ENCODE results near the gene PCBP3. TPM values are rescaled to one million over a fixed set of nuclear protein-coding genes. Genes with fewer than 3 reads are reported as not detected.

The PCBP3 gene
- total RNA-seq, 1 donor from 2014 or later: 2.5 TPM

GRCh38 chr21:45856906-45857305, 213.4 kb downstream of the PCBP3 start:
- peaks cover 5% of the 10 kb centered on the region for H3K4me1 Mint-ChIP-seq (ENCODE audit: unreplicated experiment)
- peaks cover 9% of the 10 kb centered on the region for H3K27me3 Mint-ChIP-seq (ENCODE audit: unreplicated experiment)
- H3K4me3 Mint-ChIP-seq (ENCODE audit: unreplicated experiment): no peak overlapping the region
- no peak overlapping the region for H3K27ac Mint-ChIP-seq (ENCODE audit: unreplicated experiment)
- H3K36me3 Mint-ChIP-seq (ENCODE audit: low read depth, unreplicated experiment): no peaks in the 10 kb centered on the region
- no peak for TF ChIP-seq CTCF (IDR thresholded peaks at IDR 0.05; ENCODE audit: unreplicated experiment)
- DNase-seq (ENCODE audit: low spot score): no peak
- H3K9me3 Mint-ChIP-seq (ENCODE audit: unreplicated experiment): no peaks in the 10 kb centered on the region

- H3K4me1 Mint-ChIP-seq (ENCODE audit: unreplicated experiment): peaks cover 5% of the 10 kb centered on the region
- no peak for TF ChIP-seq CTCF (IDR thresholded peaks at IDR 0.05; ENCODE audit: unreplicated experiment)
Observed at GRCh38 chr21:45857761-45858160, 214.2 kb downstream of the PCBP3 start.

GRCh38 chr21:45858180-45858579, 214.7 kb downstream of the PCBP3 start:
- no peak for TF ChIP-seq CTCF (IDR thresholded peaks at IDR 0.05; ENCODE audit: unreplicated experiment)
- no peaks in the 10 kb centered on the region for H3K36me3 Mint-ChIP-seq (ENCODE audit: low read depth, unreplicated experiment)
- no peak for DNase-seq (ENCODE audit: low spot score)

More at GRCh38 chr21:45857761-45858160, 214.2 kb downstream of the PCBP3 start:
- Mint-ChIP-seq H3K9me3 (ENCODE audit: unreplicated experiment) (no peaks in the 10 kb centered on the region), H3K27me3 (ENCODE audit: unreplicated experiment) (peaks cover 9% of the 10 kb centered on the region), H3K36me3 (ENCODE audit: low read depth, unreplicated experiment) (no peaks in the 10 kb centered on the region), H3K27ac (ENCODE audit: unreplicated experiment) (no peak overlapping the region), H3K4me3 (ENCODE audit: unreplicated experiment) (no peak overlapping the region)
- DNase-seq (ENCODE audit: low spot score): no peak

GRCh38 chr21:45859041-45859761, 215.7 kb downstream of the PCBP3 start:
- Mint-ChIP-seq H3K27ac (ENCODE audit: unreplicated experiment) (no peak overlapping the region), H3K27me3 (ENCODE audit: unreplicated experiment) (peaks cover 6% of the 10 kb centered on the region), H3K4me3 (ENCODE audit: unreplicated experiment) (no peak overlapping the region), H3K4me1 (ENCODE audit: unreplicated experiment) (peaks cover 5% of the 10 kb centered on the region), H3K9me3 (ENCODE audit: unreplicated experiment) (no peaks in the 10 kb centered on the region), H3K36me3 (ENCODE audit: low read depth, unreplicated experiment) (no peaks in the 10 kb centered on the region)
- no peak for TF ChIP-seq CTCF (IDR thresholded peaks at IDR 0.05; ENCODE audit: unreplicated experiment)
- no peak for DNase-seq (ENCODE audit: low spot score)

More at GRCh38 chr21:45858180-45858579, 214.7 kb downstream of the PCBP3 start:
- Mint-ChIP-seq H3K4me3 (ENCODE audit: unreplicated experiment) (no peak overlapping the region), H3K27ac (ENCODE audit: unreplicated experiment) (no peak overlapping the region), H3K9me3 (ENCODE audit: unreplicated experiment) (no peaks in the 10 kb centered on the region), H3K4me1 (ENCODE audit: unreplicated experiment) (peaks cover 5% of the 10 kb centered on the region), H3K27me3 (ENCODE audit: unreplicated experiment) (peaks cover 6% of the 10 kb centered on the region)

GRCh38 chr21:45859762-45860357, 216.3 kb downstream of the PCBP3 start:
- DNase-seq (ENCODE audit: low spot score): no peak
- TF ChIP-seq CTCF (IDR thresholded peaks at IDR 0.05; ENCODE audit: unreplicated experiment): no peak
- Mint-ChIP-seq H3K36me3 (ENCODE audit: low read depth, unreplicated experiment) (no peaks in the 10 kb centered on the region), H3K9me3 (ENCODE audit: unreplicated experiment) (no peaks in the 10 kb centered on the region), H3K27ac (ENCODE audit: unreplicated experiment) (no peak overlapping the region), H3K4me3 (ENCODE audit: unreplicated experiment) (no peak overlapping the region), H3K27me3 (ENCODE audit: unreplicated experiment) (peaks cover 2% of the 10 kb centered on the region), H3K4me1 (ENCODE audit: unreplicated experiment) (no peaks in the 10 kb centered on the region)
